Left colon (tissue), 2 donors: ENCODE results near the gene GGTLC3. TPM values are rescaled to one million over a fixed set of nuclear protein-coding genes. Genes with fewer than 3 reads are reported as not detected.
"Not testable (repeated sequence)": the region's sequence is repeated elsewhere in the genome, so short reads cannot be mapped to it uniquely, and the experiment has no call there.

ENCODE experiments used
- ATAC-seq: fragments of 200-7000 bp; cut with Tn5 transposase; one replicate; pipeline ENCODE4 v1.9.1; 2020; ENCODE audit warnings: mild to moderate bottlenecking, moderate library complexity
- DNase-seq, 2 donors: peaks; one replicate each; pipeline ENCODE4 v3.0.0-alpha.2; 2020
- intact Hi-C, 2 donors: fragments of 100-400 bp; cut with DNase I in 1 of 2; cut with micrococcal nuclease in 1 of 2; formaldehyde crosslinking; loops; one replicate each; pipeline versions ENCODE4 v1.11.2 to v1.14.0; 2022; cut with DNase I, micrococcal nuclease
- total RNA-seq, 2 donors: library from RNA; stranded (reverse); fragmentation: NEBNext Ultra II Directional; extraction: Animal tissue kit (Norgen Biotek cat#: 25700); gene quantifications; one replicate each; pipeline ENCODE4 v1.2.1, GENCODE V29; 2021
- donor health status: DM: no; HTN: no; CAD: no.
- donor health status: DM: yes; HTN: yes; CAD: no.

Gene GGTLC3
- total RNA-seq, 2 donors from 2014 or later, result not detected

DNA sequence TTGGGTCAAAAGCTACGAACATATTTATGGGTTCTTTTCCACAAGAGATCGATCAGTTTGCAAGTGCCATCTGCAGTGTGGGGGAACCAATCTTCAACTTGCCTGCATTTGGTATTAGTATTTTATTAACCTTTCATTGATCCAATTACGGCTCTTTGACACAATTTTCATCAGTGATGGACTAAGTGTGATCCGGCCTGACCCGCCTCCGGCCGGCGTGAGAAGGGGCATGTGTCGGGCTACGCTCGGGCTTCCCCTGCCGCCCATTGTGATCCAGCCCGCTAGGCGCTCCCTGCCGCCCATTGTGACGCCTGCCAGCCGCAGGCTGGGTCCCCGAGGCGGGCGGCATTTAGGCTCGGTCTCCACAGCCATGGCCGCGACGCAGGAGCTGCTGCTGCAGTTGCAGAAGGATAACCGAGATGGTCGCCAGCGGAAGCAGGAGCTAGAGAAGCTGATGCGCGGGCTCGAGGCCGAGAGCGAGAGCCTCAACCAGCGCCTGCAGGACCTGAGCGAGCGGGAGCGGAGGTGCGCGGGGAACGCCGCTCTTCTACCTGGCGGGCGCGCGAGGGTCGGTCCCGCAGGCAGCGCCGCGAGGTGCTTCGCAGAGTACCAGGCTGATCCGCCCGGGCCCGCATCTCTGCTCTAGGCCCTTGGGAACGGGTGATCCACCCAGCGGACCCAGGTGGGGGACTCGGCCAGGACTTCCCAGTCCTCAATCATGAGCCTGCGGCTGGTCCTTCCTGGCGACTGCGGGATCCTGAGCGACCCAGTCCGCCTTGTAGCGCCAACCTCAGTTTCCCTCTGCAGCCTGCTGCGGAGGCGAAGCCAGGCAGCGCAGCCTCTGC lies 10.0 kb upstream of the GGTLC3 start, which contains the start of gene TMEM191B:
TSS of gene TMEM191B (plus strand) at position 51 of the 845 bp plus-strand sequence. CDS start at position 230, 179 bp downstream.
- ATAC-seq, result peak; percentile 10
- intact Hi-C loops, DNase-seq: not testable (repeated sequence)

DNA sequence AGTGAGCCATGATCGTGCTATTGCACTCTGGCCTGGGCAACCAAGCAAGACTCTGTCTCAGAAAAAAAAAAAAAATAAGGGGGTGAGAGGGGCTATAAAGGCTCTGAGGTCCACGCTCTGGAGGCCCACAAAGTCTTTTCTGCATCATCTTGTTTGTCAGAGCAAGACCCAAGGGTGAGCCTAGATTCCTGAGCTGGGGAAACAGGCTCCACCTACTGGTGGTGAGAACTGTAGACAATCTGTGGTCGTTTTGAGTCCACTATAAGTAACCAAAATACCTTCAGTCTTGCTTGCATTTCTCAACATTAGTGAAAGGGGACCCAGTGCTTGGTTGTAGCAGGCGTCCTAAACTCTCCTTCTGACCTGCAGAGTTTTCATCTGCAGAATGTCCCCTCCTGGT lies 5.4 kb upstream of the GGTLC3 start:
- DNase-seq, intact Hi-C loops: not testable (repeated sequence)
- peak; percentile 47 for ATAC-seq

DNA sequence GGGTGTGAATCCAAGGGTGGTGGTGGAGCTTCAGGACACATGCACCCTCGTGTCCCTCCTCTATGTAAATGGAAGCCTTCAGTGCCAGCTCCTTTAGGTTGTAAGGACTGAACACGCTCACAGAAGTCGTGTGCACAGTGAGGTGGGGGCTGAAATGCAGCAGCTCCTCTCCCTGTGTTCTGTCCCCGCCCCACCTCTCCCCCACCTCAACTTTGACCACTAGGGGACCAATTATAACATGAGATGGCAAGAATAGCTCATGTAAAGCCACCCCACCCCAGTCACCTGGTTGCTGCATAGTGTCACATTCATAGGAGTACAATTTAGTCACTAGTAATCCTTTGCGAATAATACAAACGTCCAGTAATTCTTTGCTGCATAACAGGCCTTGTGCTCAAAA lies 4.8 kb upstream of the GGTLC3 start:
- intact Hi-C loops, DNase-seq, ATAC-seq: not testable (repeated sequence)

DNA sequence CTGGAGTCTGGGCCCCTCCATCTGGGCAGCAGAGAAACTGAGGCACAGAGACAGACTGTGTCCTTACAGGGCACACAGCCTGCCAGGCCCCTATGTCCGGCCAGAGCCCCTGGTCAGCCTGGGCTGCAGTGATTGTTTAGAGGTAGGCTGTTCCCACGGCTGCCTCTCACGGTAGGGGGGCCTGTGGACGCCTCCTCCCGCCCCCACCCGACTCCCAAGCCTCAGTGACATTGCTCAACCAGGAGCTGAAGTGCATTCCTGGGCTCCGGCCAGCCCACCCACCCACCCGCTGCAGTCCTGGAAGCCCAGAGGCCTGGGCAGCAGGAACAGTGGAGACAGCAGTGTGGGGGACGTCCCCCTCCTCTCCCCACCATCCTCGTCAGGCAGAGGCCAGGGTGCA lies 4.5 kb downstream of the GGTLC3 start:
- intact Hi-C loops, ATAC-seq, DNase-seq: not testable (repeated sequence)

DNA sequence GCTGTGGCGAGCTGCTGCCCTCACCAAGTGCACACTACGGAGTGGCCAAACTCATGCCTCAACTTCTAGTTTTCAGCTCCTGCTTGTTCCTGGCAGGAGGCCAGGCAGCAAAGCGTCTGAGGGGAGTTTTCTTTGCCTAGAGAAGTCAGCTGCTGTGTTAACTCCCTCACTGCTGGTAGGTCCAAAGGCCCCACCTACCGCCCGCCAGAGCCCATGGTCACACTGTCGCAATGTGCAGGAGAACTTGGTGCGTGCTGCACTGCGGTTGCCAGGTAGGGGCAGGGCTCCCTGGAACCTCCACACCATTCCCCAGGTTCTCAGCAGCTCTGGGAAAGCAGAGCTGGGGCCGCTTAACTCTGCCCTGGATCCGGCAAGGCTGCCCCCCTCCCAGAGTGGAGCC lies 5.6 kb downstream of the GGTLC3 start:
- ATAC-seq, intact Hi-C loops, DNase-seq: not testable (repeated sequence)

DNA sequence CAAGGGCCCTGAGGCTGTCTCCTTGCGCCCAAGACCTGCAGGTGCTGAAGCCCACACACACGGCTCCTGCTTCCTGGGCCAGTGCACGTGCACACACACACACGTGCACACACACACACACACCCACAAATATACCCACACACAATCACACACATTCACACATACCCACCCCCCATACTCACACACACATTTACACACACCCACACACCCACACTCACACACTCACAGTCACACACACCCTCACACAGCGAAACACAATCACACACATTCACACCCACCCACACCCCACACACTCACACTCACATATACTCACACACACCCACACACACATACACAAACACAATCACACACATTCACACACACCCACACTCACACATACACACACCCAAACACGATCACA lies 6.6 kb downstream of the GGTLC3 start:
- ATAC-seq, DNase-seq, intact Hi-C loops: not testable (repeated sequence)

DNA sequence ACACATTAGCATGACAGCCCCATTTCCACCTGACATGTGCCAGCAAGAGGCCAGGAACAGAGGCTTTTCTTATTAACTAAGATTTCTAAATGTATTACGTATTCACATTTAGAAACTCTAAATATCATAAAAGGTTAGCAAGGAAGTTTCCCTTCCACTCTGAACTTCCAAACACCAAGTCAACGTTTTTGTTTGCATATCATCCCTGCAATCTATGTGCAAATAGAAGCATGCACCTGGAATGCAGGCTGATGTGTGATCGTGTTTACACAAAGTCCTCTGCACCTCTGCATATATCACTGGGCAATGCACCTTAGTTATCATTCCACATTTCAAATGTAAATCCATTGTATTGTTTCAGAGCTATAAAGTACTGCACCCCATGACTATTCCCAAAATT lies 21.7 kb downstream of the GGTLC3 start:
- ATAC-seq, DNase-seq, intact Hi-C loops: not testable (repeated sequence)

Other genes with a start within 250 kb of the GGTLC3 start
- 1 to 10 TPM; 2.1 to 6.7 TPM for gene TMEM191B, start 9.6 kb upstream of the GGTLC3 start, total RNA-seq
- gene RIMBP3, start 93.8 kb upstream of the GGTLC3 start, total RNA-seq, result under 1 TPM; 0.12 to 0.25 TPM